Measurements from ENCODE around the gene GLI2.

GLI2 gene

DNA sequence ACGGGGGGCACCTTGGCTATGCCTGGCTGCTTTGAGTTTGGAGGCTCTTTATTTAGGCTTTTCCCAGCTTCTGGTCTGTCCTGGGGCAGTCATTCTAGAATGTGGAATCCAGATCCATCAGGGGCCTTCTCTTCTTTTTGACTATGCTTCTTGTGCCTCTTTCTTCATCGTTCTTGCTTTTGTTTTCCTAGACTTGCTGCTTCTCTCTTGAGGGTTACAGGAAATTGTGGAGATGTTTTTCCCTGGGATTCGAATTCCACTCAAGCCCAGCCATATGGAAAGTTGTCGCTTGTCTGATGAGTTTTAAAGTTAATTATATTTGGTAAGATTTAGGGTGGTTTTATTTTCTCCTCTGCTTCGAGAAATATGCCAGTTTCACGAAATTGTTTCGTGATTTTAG, 2.4 kb downstream of the GLI2 start:
- no peak for DNase-seq (ENCODE audit: low spot score)

DNA sequence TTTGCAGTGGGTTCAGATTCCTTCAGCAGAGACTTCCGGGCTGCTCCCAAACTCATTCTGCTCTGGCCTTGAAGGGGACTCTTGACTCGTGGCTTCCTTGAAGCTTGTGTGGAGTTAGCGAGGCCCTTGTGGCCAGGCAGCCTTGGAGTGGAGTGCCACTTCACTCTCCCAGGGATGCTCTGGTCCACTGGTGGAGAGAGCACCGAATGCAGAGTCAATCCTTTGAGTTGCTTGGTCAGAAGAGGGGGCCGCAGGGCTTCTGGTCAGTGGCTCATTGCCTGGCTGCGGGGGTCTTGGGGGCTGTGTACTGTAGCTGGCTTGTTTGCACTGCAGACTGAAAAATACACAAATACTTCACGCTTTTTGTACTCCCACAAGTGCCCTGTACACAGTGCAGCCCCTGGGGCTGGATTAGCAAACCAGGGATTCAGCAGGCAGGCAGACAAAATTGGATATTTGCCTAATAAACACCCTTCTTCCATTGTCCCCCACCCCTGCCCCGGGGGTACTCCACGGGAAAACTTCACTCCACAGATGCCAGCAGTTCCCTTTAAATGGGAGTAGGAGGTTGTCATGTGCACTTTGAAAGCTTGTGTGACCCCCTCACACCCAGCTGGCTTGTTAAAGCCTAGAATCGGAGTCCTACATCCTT, 3.2 kb downstream of the GLI2 start:
- no peak for DNase-seq (ENCODE audit: low spot score)

DNA sequence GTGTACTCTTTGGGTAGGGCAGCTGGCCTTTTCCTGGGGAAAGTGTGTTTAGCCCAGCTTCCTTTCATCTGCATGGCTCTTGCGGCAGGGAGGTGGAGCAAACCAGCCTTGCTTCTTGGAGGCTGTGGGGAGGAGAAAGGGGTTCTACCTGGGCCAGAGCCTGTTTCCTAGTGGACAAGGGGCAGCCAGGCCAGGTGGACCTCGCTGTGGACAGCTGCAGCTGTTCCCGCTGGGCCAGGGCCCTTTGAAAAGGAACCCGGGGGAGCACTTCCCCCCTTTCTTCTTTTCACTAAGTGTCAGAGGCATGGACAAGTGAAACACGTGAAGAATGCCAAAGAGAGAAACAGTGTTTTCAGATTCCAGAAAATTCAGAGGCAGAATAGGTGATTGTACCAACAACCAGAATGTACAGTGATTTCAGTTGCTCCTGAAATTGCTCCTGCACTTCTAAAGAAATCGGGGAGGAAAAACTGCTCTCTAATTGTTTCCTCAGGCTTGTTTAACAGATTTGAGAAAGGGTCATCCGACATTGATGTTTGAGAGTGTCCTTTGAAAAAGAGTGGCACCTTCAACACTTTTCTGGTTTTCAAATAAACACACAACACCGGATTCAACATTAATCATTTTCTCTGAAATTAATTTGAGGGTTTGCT, 3.9 kb downstream of the GLI2 start:
- DNase-seq (ENCODE audit: low spot score), result no peak

DNA sequence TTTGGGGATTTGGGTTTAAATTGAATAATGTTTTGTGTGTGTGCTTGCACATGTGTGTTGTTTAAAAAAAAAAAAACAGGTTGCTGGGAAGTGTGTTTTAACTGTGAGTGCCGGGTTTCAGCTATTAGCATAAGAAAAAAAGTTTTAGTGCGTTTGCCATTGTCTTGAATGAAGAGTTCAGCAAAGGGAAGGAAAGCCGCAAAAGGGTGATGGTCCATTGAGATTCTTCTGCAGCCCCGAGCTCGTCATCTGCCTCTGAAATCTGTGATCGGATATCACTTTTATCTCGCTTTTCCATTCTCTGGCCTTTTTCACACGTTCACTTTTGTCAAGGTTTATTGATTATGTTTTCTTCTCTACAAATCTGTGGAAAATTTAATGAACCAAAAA, 4.7 kb downstream of the GLI2 start:
- DNase-seq (ENCODE audit: low spot score), result no peak

DNA sequence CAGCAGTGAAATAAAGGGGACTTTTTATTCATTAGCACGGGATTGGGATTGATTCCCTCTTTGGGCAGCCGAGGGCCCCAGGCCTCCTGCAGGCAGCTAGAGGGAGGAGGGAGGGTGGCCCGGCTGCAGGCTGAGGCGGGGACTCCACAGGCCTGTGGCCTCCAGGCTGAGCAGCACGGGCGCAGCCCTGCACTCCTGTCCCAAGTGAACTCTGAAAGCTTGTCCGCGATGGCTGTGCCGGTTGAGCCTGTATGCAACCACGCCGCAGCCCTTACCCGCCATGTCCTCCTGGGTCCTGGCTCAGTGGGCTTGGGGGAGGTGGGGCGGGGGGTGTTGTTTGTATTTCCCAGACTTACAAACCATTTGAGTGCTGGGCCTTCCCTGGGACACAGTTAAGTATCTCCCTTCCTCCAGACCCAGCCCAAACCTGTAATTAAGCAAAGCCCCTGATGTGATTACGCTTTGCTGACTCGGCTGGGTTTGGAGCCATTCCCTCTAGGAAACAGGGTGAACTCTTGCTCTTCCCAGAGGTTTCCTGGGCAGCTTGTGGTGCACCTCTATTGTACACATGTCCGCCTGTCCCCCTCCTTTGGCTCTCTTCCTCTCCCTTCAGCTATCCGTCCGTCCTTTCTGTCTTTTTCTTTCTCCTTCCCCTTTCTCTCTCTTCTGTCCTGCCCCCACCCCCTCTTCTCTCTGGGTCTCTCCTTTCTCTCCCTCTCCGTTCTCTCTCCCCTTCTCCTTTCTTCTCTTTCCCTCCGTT, 5.3 kb downstream of the GLI2 start:
- DNase-seq (ENCODE audit: low spot score), result no peak

DNA sequence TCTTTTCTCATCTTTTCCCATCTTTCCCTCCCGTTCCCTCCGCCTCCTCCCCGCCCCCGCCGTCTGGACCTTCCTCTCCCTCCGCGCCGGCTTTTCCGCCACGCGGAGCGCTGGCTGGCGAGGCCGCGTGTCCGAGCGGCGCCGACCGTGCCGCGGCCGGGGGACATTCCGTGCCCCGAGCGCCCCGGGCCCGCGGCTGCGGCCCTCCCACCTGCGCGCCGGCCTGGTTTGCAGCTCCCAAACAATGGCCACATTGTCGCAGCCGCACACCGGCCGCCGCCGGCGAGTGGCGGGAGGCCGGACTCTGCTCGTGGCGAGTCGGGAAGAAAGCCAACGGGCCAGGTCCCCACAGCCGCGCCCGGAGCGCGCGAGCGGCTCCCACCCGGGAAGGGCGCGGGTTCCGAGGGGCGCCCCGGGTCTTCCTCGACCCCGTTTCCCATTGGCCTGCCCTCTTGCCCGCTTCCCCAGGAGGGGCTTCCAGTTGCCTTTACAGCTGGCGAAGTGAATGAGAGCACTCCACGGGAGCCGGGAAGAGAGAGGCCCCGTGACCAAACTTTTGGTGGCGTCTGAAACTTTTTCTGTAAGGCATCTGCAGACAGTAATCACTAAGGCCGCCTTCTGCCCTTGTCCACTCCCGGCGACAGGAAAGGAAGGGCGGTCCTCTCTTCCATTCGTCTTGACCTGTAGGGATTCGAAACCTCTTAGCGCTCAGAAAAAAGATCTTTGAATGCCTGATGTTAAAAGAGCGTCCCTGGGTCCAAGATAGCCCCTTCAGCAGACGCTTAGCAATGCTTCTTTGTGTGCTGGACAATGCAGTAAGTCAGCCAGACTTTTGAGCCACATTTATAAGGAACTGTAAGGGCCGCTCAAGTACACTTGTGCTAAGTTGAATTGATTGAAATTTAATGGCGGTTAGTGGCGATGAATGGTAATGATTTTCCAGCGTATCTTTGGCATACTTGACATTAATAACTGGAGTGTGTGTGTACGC, 6.2 kb downstream of the GLI2 start:
- DNase-seq (ENCODE audit: low spot score), result no peak

DNA sequence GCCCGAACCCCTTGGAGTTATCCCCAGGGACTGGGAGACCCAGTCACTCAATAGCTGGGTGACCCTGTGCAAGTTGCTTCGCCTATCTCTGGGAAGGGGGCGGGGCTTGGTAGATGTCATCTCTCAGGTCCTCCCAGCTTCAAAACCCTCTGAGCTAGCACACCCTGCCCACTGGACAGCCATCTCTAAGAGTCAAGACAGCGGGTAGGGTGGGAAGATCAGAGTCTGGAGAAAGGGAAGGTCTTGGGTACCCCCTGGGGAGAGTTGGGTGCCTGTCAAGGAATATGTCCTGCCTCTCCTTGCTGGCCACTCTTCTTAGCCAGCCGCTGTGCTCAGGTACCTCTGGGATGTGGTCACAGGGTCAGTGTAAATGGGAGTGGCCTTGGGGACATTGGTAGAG, 8.0 kb downstream of the GLI2 start:
- no peak for DNase-seq (ENCODE audit: low spot score)

DNA sequence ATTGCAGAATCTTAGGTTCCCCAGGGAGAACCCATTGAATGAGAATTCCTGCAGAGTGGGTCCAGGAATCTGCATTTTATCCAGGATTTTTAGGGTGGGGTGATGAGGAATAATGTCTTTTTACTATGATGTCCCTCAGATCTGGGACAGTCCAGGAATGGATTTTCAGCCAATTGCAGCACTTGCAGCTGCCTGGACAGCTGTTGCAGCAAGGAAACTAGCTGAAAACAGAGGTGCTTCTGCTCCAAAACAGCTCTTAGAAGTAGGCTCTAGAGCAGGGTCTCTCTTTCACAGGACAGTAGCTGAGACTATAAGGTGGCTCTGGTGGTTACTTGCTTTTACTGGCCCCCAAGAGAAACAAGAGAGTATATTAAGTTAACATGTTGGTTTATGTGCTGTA, 9.1 kb downstream of the GLI2 start:
- DNase-seq (ENCODE audit: low spot score), result no peak

DNA sequence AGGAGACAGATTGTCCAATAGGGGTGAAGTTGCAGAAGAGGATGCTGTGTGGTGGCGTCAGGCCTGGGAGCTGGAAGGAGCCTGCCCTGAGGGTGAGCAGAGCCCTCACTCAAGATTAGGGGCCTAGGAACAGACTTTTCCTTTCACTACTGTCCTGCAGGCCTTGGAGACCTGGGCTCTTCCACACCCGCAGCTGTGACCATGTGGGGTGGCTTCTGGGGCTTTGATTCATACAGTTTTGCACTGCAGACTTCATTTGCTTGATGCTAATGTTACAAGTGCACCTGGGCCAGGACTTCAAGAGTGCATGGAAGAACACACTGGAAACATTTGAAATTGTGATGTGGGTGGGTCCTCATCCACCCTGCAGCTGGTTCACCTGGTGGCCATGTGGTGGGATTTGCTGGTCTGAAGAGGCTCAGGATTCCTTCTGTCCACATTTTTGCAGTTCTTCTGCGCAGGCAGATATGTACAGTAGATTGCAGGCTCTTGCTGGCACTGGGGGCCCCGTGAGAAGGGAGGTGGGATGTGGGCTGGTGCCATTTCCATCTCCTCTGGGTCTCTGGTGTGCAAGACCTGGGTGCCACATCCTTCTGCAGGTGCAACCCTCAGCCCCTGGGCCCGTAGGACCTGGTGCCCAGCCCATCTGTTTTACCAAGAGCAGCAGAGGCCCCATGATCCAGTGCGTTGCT, 9.9 kb downstream of the GLI2 start:
- no peak for DNase-seq (ENCODE audit: low spot score)

DNA sequence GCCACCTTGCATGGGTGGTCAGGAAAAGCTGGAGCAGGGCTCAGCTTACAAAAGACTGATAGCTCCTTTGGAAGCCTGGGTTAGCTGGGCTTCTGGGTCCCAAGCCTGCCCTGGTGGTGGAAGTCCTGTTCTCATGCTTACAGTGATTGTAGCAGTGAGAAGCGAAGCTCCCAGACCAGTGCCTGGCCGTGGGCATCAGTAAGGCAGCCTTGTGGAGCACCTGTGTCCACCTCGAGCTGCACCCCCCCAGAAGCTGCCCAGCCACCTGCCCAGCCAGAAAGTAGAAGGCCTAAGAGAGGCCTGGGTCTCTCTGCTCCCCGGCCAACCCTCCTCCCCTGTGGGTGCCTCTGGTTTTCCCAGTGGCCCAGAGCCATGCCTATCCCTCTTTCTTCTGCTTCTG, 10.5 kb downstream of the GLI2 start:
- no peak for DNase-seq (ENCODE audit: low spot score)

DNA sequence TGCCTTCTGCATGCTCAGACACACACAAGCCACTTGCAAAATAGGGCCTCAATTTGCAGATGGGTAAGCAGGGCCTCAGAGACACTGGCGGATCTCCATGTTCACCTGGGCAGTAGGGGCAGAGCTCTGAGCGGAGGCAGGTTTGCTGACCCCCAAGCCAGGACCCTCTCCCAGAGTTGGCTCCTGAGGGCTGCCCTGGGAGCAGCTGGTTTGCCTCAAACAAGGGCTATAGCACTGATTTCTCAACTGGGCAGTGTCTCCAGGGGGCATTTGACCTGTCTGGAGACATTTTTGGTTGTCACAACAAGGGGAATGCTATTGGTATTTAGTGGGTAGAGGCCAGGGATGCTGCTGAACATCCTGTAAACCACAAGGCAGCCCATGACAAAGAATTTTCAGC, 11.6 kb downstream of the GLI2 start:
- no peak for DNase-seq (ENCODE audit: low spot score)

DNA sequence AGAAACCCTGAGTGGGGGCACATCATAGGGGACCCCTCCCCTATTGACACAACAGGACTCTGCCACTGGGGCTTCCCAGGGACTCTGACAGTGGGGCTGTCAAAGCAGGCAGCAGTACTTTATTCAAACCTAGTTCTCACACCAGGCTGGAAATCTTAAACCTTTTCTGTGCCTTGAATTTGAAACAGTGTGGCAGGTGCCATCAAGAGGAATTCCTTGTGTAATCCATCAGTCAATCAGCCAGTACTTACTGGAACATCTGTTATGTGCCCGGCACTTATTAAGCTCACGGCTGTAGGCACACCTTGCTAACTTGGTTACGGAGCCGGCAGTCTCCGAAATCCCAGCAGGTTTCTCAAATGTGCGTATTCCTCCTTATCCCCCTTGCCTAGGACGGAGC, 12.0 kb downstream of the GLI2 start:
- no peak for DNase-seq (ENCODE audit: low spot score)

DNA sequence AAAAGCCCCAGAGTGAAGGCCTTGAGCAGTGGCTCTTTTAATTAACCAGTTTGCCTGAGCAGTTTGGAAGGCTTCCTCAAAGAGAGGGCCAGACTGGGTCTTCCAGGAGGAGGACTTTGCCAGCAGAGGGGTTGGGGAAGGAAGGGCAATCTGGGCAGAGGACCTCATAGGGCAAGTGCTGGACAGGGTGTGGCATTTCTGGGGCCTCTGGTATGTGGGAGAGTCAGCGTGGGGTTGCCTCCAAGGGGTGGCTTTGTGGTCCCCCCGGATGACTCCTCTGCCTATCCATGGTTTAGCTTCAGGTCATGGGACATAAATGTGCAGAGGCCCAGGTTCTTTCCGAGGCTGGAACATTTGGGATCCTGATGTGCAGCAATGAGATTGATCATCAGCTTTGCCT, 12.6 kb downstream of the GLI2 start:
- DNase-seq (ENCODE audit: low spot score), result no peak

DNA sequence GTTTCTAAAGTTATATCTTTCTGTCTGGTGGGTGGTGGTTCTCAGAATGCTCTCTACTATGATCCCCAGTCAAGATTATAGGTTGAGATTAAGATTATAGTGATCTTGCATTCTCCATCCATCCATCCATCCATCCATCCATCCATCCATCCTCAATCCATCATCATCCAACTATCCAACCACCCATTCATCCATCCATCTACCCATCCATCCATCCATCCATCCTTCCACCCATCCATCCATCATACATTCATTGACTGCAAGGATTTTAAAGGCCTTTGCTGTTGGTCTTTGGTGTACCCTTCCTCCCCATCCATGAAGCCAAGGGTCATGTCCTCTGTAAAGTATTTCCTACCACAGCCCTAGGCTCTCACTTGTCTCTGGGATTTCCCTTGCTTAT, 13.1 kb downstream of the GLI2 start:
- DNase-seq (ENCODE audit: low spot score), result no peak

DNA sequence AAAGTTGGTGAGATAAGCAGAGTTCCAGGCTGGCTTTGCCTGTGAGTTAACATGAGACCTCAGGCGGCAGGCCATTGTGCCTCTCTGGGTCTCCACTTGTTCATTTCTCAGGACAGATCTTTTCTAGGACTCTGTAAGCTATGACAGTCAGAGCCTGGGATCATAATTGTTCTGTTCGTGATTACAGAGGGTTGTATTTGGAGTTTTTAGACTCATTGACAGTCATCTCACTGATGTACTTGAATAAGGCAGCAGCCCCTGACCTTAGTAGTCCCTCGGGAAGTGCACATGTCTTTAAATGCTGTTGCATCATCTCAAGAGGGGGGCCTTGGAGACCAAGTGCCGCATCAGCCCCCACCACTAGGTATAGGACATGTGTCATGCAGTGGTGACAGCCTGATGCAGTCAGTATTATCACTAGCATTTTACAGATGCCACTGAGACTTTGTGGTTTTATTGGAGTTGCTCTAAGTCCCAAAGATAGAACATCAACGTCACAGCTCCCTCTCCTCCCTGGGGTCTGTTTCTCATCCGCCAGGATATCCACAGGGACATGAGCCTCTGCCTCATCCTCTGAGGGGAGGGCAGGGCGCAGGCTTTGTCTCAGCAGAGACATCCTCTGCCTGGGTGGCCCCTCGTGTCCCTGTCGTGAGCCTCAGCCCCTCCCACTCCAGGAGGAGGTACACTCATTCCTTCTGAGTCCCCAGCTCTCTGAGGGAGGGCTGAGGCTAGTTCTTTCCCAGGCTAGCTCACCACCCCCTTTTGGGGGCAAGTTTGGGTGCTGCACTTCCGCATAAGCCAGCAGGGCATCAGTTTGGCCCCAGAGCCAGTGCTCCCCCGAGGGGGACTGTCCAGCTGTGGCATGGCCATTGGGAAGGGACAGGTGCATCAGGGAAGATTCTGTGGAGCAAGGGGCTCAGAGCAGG, 14.1 kb downstream of the GLI2 start:
- DNase-seq (ENCODE audit: low spot score), result no peak

DNA sequence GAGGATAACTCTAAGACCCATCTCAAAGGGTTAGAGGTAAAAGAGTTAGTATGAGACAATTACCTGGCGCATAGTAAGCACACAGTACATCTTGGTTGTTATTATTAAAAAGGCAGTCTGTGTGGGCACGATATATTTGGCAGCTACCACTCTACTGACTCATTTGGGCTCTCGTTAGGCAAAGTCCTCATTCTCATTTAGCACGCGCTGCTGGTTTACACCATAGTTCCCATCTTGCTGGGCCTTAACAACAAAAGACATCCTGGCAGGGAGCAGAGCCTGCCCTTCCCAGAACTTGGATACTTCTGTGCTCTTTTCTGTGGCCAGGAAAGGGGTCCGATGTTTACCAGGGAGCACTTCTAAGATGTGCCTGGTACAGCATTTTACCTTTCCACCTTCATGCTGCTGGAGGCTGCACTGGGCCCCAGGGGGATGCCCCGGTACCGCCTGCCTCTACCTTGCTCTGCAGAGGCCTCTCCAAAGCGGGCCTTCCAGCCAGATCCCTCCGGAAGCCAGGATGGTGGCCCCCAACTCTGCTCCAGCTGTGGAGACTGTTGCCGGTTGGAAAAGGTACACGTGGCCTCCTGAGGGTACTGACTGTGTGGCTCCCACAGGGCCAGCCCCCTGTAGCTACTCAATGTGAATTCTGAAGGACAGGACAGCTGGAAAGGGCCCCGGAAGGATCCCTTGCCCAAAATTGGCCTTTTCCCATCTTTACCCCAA, 15.0 kb downstream of the GLI2 start:
- no peak for DNase-seq (ENCODE audit: low spot score)

DNA sequence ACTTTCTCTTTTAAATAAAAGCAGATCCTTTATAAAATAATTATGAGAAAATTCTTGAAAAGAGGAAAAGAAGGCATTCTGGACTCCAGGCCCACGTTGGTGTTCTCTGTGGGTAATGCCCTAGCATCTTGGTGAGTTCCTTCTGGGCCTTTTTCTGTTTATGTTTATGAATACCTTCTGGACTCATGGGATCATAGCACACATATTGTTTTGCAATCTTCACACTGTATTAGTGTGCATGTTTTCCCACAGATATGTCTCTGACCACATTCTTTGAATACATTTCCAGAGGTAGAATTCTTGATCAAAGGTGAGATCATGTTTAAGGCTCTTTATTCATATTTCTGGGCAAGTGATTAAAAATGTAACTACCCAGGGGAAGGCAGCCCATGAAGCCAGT, 15.9 kb downstream of the GLI2 start:
- DNase-seq (ENCODE audit: low spot score), result no peak

DNA sequence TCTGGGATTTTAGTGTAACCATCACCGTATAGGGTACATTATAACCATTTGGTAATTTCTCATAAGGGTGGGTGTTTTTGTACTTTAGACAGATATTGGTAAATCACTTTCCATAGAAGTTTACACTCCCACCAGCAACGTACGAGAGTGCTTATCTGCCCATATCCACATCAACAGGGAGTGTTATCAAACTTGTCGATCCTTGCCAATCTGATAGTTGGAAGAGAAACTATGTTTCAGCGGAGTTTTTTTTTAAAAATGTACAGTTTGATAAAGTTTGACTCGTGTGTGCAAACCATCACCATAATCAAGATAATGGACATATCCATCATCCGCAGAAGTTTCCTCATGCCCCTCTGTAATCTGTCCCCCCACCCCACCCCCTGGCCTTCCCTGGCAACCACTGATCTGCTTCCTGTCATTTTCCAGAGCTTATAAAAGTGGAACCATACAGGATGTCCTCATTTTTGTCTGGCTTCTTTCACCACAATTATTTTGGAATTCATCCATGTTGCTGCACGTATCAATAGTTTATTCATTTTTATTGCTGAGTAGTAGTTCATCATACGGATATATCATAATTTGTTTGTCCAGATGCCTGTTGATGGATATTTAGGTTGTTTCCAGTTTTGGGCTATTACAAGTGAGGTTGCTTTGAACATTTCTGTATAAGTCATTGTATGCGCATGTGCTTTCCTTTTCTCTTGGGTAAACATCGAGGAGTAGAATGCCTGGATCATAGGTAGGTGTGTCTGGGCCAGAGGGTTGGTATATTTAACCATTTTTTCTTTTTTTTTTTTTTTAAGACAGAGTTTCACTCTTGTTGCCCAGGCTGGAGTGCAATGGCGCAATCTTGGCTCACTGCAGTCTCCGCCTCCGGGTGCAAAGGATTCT, 18.6 kb downstream of the GLI2 start:
- no peak for DNase-seq (ENCODE audit: low spot score)
